Measurements from ENCODE around the gene SLC38A1.

DNA sequence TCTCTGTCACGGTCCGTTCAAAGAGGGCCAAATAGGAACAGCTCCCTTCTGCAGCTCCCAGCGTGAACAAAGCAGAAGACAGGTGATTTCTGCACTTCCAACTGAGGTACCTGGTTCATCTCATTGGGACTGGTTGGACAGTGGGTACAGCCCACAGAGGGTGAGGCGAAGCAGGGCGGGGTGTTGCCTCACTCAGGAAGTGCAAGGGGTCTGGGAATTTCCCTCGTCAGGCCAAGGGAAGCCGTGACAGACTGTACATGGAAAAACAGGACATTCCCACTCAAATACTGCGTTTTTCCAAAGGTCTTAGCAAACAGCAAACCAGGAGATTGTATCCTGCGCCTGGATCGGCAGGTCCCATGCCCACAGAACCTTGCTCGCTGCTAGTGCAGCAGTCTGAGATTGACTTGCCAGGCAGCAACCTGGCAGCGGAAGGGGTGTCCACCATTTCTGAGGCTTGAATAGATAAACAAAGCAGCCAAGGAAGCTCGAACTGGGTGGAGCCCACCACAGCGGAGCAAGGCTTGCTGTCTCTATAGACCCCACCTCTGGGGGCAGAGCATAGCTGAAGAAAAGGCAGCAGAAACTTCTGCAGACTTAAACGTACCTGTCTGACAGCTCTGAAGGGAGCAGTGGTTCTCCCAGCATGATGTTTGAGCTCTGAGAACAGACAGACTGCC is 22.7 kb downstream of the SLC38A1 start:
- TF ChIP-seq POLR2A (IDR thresholded peaks at IDR 0.05; ENCODE audit: low read depth) (no peak), CTCF (IDR thresholded peaks at IDR 0.05) (no peak), POLR2AphosphoS5 (IDR thresholded peaks at IDR 0.05) (no peak)

Data from esophagus muscularis mucosa (tissue), 3 donors.